GM19240 (cell line): ENCODE data around the gene ACAD10.
"Not testable (repeated sequence)": the region's sequence is repeated elsewhere in the genome, so short reads cannot be mapped to it uniquely, and the experiment has no call there.

ENCODE experiments used
- DNase-seq: peaks from one replicate; pipeline ENCODE4 v3.0.0; 2011; ENCODE audit warnings: low spot score; ENCODE audit not compliant: insufficient read length

The ACAD10 gene

DNA sequence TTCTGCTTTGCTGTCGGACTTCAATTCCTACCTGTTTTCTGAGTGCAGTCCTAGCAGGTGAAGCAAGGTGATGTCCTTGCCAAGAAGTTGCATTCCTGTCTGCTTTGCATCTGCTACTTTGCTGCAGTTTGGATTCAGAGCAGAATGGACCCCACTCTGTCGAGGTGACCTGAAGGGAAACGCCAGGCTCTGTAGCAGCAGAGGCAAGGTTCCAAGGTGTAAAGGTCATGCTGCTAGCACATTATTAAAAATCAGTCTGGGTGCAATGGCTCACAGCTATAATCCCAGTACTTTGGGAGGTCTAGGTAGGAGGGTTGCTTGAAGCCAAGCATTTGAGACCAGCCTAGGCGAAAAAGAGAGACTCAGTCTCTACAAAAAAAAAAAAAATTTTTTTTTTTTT, 63.5 kb downstream of the ACAD10 start:
- no peak for DNase-seq

DNA sequence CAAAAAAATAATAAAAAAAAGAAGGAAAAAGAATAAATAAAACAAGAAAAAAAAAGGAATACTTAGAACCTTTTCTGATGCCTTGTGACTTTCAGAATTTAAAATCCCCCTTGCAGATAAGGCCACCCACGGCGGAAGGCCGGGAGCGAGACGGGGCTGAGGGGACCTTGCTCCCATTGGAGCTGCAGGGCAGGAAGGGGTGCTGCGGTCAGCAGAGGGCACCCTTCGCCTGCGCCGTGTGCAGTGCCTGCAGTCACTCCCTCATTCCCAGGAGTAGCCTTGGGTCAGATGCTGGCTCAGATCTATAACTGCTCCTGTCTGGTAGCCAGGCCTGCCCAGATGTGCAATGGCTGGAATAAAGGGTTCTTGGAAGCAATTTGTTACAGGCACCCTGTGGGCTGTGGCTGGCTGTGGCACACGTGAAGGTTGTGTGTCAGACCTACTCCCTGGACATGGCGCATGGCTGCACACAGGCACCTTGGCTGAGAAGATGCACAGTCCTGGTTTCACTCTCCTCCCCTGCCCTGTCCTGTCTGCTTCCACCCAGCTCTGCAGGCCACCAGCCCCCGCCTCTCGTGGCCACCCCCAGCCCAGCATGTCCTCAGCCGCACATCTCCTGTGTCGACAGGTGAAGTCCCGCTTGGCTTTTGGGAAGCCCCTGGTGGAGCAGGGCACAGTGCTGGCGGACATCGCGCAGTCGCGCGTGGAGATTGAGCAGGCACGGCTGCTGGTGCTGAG, 67.5 kb downstream of the ACAD10 start:
- DNase-seq: no peak

DNA sequence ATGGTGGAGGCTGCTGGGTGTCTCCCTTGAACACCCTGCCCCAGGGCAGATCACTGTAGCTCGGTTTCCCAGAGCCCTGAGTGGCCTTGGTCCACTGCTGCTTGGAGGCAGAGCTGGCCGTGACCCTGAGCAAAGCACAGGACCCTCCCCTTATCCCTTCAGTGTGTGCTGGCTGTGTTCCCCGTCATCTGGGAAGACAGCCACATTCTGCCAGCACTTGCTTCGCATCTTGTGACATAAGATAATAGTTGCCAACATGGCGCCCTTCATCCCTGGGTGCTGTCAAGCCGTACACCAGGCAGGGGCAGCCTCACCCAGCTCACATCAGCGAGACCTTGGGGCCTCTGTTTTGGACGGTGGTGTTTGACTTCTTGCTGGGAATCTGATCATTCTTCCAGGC, 68.8 kb downstream of the ACAD10 start:
- no peak for DNase-seq

DNA sequence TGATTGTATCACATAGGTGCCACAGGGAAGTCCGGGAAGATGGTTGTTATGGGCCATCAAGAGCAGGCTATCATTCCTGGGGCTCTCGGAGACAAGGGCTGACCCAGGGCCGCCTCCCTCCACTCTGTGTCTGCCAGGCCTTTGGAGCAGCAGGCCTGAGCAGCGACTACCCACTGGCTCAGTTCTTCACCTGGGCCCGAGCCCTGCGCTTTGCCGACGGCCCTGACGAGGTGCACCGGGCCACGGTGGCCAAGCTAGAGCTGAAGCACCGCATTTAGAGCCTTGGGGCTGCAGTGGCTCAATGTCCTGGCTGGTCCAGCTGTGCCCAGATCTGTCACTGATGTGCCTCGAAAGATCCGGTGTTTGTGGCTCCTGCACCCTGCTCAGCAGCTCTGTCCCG, 70.3 kb downstream of the ACAD10 start:
- DNase-seq: no peak

DNA sequence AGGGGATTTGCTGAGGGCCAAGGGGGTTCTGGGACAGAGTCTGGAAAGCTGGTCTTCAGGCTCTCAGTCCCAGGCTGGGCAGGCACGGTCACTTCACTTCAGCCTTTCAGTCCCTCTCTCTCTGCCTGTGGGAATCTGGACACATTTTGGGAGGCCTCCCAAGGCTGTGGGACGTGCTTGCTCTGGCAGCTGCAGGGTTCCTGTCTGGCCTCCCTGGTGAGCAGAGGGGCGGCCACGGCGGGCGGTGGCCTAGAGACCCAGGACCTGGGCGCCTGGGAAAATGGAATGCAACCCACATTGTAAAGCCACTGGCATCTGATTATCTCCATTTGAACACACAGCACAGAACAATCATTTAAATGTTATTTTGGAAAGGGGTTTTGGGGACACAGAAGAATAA, 70.8 kb downstream of the ACAD10 start:
- DNase-seq: no peak

DNA sequence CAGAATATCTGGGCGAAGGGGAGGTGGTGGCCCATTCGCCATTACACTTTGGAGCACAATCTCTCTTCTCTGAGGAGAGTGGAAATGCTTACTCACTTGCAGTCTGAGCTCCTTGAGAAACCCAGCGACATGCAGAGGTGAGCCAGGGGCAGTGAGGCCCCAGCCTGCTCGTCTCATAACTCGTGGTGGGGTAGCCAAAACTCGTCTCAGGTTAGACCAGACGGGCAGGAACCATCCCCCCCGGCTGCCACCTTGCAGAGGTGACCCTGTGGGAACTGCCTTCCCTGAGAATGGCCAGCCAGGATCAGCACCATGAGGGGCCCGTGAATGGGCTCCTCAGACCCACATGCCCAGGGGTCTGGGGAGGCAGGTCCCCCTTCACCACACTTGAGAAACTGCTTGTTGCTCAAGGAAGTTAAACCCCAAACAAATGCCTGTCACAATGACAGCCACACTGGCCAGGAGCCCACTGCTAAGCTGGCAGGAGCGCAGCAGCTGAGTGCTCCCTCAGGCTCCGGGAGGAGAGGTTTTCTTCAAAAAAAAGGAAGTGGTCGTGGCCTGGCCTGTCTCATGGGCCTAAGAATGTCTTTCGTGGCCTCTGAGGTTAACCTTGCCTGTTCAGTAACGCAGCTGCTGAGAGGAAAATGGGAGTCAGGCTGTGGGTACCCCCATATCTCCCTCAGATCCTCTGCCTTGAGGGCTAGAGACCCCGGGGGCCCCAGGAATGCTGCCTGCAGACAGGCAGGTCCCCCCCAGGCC, 71.7 kb downstream of the ACAD10 start:
- DNase-seq: no peak

DNA sequence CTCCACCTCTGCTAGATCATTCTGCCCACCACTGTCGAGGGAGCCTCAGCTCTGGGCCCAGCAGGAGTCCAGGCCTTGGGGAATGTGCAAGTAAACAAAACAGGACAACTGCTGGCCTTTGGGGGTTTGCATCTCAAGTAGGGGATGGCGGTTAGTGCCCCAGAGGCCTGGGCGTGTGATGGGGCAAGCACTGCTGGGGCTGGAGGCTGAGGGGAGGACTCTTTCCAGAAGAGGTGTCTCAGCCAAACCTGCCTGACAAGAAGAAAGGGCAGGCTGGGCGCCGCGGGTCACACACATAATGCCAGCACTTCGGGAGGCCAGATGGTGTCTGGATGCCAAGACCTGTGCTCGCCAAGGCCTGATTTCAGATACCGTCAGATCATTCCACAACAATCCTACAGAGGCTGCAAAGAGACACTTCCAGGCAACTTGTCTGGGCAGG, 72.3 kb downstream of the ACAD10 start:
- DNase-seq: no peak

DNA sequence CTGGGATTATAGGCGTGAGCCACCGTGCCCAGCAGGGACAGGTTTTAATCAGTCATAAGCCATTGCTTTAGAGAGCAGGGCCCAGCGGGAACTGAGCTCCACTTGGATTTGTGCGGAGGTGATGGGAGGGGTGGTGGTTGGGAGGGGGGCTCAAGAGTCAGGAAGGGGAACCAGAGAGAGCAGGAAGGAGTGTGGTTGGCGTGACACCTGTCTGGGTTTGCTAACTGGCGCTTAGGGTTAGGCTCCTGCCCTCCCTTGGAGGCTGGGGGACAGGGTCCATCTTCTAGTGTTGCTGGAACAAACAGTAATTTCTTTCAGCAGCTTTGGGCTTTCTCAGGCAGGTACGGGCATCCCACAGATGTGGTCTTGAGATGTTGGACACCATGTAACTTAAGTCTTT, 73.4 kb downstream of the ACAD10 start:
- no peak for DNase-seq

DNA sequence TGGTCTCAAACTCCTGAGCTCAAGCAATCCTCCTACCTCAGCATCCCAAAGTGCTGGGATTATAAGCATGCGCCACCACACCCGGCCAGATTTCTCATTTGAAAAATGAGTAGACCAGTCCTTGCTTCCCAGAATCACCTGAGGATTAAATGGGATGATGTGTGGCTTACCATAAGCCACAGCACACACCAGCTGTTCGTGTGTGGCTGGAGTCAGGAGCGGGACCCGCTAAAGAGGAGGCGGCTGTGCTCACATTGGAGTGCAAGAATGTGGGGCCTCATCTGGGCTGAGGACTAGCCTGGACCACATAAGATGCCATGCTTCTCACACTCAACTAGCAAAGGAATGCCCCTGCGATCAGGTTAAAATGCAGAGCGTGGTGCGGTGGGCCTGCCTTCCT, 74.1 kb downstream of the ACAD10 start:
- no peak for DNase-seq

DNA sequence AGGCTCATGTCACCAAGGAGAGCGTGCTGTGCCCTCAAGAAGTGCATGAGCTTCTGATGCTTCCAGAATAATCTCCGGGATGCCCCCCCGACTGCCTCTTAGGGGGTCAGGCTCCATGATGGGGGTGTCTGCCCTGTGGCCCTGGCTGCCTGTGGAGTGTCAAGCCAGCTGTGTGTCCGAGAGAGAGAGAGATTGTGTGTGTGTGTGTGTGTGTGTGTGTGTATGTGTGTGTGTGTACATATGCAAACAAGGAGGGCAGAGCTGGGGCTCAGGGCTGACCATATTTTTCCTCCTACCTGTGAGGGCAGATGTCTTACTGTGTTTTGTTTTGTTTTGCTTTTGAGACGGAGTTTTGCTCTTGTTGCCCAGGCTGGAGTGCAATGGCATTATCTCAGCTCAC, 75.2 kb downstream of the ACAD10 start:
- peak; percentile 40 for DNase-seq

DNA sequence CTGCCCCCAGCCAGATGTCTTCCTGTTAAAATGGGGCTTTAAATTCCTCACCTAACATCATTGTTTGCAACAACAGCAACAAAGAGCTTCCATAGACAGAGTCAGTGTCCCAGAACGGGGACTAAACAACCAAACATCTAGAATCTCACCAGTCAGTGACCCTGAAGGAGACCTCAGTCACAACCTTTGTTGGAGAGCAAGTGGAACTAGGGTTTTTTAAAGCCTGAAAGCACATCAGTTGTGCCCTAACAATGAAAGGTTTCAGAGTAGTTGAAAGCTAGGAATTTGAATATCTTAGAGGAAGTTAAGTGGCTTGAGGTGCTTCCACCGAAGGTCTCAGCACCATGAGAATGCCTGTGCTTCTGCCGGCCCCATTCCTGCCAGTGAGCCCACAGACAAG, 75.9 kb downstream of the ACAD10 start:
- DNase-seq: no peak

DNA sequence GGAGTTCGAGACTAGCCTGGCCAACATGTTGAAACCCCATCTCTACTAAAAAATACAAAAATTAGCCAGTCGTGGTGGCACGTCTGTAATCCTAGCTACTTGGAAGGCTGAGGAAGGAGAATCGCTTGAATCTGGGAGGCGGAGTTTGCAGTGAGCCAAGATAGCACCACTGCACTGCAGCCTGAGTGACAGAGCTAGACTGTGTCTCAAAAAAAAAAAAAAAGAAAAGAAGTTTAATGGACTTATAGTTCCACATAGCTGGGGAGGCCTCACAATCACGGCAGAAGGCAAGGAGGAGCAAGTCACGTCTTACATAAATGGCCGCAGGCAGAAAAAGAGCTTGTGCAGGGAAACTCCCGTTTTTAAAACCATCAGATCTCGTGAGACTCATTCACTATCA, 77.7 kb downstream of the ACAD10 start:
- DNase-seq: not testable (repeated sequence)

DNA sequence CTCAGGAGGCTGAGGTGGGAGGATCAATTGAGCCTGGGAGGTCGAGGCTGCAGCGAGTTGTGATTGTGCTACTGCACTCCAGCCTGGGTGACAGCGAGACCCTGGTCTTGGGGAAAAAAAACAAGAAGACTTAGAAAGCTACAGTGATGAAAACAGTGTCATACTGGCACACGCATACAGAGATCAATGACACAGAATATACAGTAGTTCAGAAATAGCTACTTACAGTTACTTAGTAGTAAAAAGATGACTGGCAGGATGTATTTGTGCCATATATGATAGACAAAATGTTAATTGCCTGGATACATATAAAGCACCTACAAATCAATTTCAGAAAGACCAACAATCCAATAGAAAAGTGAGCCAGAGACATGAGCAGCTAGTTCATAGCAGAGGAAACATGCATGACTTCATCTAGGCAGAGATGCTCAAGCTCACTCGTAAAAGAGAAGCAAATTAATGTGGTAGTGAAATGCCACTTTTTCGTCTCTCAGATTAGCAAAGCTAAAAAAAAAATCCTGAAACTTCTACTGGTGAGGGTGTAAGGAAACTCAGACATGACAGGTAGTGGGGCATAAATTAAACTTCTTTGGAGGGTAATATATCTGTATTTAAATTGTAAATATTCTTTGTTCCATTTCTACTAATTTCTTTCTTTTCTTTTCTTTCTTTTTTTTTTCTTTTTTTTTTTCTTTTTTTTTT, 78.4 kb downstream of the ACAD10 start:
- DNase-seq: no peak

DNA sequence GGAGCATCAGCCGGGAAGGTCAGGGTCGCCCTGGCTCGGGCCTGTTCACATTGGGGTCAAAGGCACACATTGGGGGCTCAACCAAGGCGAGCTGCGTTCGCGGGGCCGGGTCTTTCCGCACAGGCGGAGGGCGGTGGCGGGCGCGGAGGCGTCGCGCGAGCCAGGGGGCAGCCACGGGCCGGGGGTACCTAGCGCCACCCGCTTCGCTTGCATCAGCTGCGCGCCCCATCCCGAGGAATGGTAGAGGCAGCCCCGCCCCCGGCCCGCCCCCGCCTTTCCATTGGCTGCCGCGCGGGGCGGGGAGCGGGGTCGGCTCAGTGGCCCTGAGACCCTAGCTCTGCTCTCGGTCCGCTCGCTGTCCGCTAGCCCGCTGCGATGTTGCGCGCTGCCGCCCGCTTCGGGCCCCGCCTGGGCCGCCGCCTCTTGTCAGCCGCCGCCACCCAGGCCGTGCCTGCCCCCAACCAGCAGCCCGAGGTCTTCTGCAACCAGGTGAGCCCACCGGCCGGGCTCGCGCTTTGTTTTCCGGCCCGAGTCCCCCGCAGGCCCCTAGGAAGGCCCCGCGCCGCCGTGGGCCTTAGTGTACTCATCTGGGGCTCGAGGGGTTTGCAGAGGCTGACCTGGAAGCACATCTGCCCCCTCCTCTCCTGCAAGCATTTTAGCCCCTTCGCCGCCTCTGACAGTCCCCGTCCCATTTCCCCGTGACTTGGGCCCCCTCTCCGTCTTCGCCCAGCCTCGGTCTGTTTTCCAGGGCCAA, 80.9 kb downstream of the ACAD10 start, which contains the start of gene ALDH2:
TSS of gene ALDH2 (plus strand) at position 326 of the 754 bp plus-strand sequence. CDS start at position 376, 50 bp downstream.
- no peak for DNase-seq

DNA sequence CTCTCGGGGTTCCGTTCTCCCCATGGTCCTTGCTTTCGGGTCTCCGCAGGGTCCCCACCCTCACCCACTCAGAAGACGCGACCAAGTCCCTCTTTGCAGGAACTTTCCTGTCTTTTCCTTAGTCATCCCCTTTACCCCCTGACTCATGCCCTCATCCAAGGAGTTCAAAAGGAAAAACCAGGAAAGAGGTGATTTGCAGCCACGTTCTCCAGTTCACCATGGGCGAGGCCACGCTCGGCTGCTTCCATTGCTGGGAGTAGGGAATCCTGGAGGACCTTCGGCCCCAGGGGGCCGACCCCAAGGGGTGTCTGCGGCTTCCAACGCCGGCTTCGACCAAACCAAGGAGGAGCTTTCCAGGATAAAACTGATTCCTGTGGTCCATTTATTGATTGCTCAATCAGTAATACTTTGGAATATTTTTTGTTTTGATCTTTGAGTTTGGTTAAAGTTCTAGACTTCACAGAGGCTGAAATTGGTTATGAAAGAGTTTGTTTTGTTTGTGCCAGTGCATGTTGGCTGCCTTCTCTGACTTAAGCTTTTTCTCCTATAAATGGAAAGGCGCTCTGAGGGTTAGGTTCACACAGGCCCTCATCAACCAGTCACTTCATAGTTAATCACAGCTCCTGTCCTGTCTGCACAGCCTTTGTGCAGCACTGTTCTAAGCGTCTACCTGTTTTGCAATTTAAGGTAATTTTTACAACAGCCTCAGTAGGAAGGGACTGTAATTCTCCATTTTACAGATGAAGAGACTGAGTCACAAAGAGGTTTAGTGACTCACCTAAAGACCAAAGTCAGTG, 81.7 kb downstream of the ACAD10 start:
- DNase-seq: no peak

DNA sequence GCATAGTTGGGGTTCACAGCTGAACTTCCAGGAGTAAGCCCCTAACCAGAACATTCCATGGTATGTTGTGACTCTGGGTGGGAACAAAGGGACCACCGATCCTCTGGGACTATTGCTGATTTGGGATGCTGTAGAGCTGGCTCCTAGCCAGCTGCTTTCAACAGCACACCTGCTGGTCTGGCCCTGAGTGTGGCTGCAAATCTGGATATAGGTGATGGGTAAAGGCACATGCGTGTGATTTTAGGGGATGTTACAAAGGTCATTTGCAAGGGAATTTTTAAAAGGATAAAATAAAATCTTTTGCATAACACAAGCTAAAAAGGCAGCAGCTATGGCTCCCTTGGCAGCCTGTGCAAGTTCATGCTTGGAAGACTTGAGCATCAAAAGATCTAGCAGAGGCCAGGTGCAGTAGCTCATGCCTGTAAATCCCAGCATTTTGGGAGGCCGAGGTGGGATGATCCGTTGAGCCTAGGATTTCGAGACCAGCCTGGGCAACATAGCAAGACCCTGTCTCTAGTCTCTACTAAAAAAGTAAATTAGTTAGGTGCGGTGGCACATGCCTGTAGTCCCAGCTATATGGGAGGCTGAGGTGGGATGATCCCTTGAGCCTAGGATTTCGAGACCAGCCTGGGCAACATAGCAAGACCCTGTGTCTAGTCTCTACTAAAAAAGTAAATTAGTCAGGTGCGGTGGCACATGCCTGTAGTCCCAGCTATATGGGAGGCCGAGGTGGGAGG, 82.5 kb downstream of the ACAD10 start:
- DNase-seq: no peak

DNA sequence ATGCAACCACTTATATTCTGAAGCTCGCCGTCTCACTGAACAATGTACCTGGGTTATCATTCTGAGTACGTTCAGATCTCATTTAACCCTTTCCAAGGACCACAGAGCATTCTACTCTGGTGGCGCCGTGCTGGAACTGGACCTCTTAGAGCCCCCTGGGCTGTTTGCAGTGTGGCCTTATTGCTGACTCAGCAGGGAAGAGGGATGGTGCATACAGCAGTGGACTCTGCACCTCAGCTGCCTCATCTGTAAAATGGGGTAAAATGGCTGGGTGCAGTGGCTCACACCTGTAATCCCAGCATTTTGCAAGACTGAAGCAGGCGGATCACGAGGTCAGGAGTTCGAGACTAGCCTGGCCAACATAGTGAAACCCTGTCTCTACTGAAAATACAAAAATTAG, 83.7 kb downstream of the ACAD10 start:
- no peak for DNase-seq

DNA sequence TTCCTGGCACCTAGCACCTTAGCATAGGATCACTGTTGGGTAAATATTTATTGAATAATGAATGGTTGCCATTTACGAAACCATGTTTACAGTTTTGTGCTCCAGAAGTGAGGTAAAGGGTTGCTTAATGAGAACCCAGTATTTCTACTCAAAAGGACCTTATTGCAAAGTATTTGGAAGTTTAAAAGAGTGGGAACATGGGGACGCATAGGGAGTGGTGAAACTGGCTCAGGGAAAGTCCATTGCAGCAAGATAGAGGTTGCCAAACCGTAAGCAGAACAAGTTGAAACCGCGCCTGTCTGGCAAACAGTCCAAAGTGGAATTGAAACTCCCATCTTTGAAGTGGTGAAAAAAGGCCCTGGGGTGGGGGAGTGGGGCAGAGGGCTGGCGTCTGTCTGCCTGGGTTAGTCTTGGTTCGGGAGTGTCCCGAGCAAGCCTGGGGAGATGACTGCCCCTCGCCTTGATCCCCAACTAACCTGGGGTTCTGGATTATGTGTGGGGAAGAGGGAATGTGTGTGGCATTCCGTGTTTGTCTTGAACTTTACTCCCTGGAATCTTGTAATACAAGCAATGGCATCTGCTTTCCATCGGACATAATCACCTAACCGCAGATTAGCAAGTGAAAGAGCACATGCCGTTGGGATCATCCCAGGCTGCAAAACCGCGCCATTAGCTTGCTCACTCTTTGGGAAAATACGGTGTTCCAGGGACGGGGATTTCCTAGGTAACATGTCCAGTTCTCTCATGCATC, 88.1 kb downstream of the ACAD10 start:
- no peak for DNase-seq
